RCC 7860 (cell line): ENCODE results near the gene RBMS3.
A peak's percentile ranks its signal among the peaks of the same experiment; 100 is the strongest.

Experiments
- DNase-seq: peaks from one replicate; pipeline ENCODE4 v3.0.0-alpha.2; 2015; ENCODE audit warnings: low spot score
- FAIRE-seq: peaks from 2 replicates; lab custom pipeline; 2012; peaks lifted over from hg19 to GRCh38; lab: Jason Lieb, UNC

Gene RBMS3

DNA sequence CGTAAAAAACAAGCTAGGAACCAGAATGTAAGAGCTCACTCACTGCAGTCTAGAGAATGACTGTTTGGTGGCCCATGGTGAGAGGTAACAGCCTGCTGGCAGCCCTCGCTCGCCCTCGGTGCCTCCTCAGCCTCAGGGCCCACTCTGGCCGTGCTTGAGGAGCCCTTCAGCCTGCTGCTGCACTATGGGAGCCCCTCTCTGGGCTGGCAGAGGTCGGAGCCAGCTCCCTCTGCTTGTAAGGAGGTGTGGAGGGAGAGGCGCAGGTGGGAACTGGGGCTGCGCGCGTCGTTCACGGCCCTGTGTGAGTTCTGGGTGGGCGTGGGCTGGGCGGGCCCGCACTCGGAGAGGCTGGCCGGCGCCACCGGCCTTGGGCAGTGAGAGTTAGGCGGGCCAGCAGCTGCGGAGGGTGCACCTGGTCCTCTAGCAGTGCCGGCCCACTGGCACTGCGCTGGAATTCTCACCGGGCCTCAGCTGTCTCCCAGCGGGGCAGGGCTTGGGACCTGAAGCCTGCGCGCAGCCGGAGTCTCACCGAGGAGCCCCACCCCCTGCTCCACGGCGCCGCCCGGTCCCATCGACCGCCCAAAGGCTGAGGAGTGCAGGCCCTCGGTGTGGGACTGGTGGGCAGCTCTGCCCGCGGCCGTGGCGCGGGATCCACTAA is 420.6 kb downstream of the RBMS3 start:
- DNase-seq (no peak), FAIRE-seq (no peak)

DNA sequence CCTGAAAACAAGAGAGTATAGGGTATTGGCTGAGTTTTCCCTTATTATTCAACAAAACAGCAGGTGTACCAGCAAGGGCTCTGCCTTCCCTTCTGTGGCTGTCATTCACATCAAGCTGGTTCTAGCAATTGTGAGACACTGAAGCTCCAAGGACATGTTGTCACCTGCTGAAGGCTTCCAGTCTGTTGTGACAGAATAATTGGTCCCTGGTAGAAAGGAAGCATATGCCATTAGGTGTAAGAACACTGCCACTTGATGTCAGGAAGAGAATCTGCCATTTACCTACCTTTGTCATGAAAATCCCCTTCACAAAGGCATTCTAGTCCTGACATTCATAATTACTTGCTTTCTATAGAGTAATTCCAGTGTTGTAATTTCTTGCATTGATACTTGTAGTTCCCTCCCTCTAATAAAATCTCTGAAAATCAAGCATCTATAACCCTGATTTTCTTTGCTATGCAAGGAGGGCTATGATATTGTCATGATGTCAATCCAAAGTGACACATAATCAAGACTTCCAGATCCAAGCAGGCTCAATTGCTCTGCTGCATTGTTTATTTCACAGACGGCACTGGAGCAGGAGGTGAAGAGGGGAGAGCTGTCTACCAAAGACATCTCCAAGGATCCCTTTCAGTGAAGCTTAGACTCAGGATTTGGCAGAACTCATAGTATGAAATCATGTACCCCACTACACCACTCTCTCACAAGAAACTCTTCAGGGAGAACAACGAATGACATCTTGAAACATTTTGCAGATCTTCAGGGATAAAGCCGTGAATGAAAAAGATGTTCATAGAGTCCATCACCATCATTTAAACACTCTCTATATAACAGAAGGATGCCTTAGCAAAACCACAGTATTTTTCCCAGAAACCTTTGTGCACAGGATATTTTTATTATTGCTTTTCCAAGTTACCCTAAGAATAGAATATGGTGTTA is 425.3 kb downstream of the RBMS3 start:
- FAIRE-seq (no peak), DNase-seq (no peak)

DNA sequence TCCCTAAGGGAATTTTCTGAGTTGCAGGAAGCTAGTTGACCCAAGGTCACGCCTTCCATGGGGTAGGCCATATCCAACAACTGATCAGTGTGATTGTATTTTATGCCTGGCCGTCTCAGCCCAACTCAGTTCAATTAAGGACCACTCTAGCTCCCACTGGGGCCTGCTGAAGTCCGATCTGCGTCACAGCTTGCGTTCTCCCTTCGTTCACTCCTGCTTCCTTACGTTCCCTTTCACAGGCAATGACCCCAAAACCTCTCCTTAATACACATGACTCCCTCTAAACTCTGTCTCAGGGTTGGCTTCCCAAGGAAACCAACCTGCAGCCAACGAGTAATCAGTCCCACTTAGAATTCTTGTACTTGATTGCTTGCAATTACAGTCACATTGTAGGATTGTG is 428.0 kb downstream of the RBMS3 start:
- FAIRE-seq (no peak), DNase-seq (no peak)

DNA sequence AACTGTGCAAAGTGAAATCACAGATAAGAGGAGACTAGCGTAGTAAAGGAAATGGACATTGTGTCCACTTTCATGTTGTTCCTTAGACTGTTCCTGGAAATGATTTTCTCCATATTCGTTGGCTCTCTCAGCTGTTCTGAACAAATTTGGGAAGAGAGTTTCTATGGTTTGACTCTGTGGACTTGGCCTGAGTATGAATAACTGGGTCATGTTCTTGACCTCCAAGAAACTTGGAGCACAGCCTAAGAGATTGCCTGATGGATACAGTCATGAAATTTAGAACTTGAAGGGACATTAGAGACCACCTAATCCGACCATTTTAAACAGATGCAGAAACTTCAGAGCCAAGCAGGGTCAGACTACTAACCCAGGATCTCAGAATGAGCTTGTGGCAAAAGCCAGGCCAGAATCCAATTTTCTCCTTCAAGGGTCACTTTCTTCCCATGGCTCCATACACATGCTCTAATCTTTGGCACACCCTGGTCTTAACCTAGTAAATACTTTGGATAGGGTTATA is 430.4 kb downstream of the RBMS3 start:
- DNase-seq: no peak
- no peak for FAIRE-seq

DNA sequence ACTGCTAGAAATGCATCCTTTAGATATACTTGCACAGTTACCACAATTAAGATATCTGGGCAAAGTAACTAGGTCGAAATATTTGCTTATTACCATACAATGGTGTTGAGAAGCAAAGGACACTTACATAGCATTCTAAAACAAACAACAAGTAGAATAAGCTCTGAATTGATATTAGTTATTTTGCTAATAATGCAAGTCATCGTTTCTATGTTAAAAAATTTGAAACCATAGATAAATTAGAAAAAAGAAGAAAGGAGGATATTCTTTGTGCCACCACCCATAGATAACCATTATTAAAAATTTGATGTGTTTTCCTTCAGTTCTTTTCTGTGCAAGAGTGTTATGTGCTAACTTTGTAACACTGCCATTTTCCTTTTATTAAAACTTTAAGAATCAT is 435.3 kb downstream of the RBMS3 start:
- DNase-seq (no peak), FAIRE-seq (no peak)

DNA sequence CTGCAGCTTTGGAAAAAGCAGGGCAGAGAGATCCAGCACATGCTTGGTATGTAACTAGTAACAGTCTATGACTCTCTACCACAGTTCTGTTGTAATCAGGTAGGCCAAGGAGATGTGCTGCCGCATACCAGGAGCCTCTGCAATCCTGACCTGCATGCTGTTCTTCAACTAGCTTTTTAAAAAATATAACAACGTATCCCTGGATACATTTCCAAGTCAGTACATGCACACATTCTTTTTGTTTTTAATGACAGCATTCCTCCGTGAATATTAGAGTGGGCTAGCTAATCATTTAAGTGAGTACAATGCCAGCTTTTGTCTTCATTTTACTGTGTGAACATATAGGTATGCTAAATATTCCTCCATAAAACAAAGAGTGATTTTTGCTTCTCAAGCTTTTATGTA is 437.8 kb downstream of the RBMS3 start:
- DNase-seq: no peak

DNA sequence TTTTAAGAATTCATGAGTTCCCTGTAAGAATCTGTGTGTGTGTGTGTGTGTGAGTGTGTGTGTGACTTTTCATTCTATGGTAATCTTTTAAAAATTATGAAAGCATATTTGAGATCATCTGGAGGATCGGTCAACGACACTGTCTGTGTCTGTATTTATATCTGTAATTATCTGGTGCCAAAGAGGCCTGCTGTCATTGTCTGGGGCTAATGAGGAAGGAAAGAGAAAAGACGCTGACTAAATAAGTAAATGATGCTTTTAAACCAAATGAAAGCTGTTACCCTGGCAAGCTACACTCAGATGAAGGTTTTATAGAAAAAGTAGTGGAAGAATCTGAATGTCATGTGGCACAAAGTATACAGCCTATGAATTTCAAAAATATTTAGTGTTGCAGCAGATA is 439.8 kb downstream of the RBMS3 start:
- FAIRE-seq (no peak), DNase-seq (no peak)

More for the DNA sequence above, 437.8 kb downstream of the RBMS3 start:
- no peak for FAIRE-seq

DNA sequence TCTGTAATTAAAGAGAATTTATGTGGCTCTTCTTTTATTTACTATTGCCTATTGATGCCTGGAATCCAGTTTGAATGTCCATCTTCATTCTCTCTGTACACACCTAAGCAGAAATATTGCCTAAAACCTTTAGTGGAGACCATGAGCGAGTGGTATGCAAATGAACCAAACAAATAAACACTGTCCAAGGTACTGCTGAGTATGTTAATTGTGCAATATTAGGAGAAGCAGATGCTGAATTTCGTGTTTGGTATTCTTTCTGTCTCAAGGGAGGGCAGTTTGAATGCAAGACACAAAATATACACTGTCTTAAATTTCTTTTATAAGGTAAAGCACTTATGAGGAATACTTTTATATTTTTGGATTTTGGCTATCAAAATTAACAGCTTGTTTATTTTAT is 440.9 kb downstream of the RBMS3 start:
- no peak for FAIRE-seq
- no peak for DNase-seq

DNA sequence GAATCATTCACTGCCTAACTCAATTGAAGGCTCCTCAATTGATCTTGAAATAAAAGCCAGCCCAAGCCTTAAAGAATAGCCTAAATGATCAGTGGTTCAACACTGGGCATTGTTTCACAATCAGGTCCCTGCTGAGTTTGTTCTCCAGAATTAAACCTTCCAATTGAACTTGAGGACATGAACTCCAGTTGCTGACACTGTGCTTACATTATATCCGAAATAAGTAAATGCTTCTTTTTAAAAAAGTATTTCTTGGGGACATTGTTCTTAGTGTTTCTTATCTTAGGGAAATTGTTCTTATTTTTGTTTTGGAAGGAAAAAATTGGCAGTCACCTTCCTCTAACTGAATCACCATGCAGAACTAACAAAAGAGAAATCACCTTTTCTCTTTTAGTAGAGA is 450.2 kb downstream of the RBMS3 start:
- DNase-seq (no peak), FAIRE-seq (no peak)

DNA sequence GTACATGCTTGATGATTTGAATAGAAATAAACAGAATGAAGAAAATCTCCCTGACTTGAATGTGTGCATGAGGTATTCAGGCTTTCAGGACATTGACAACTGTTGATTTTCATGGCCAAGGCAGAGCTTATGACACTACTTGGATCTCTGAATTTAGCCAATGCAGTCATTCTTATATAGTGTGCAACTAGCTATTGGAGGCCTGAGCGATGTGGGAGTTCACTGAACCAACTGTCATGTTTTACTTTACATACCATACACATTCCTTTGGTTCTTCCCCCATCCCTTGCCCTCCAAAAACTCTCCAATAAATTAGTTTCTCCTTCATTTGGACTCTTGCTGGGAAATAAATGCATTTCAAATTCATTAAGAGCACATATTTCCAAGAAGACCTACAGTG is 460.4 kb downstream of the RBMS3 start:
- no peak for FAIRE-seq
- DNase-seq: no peak

DNA sequence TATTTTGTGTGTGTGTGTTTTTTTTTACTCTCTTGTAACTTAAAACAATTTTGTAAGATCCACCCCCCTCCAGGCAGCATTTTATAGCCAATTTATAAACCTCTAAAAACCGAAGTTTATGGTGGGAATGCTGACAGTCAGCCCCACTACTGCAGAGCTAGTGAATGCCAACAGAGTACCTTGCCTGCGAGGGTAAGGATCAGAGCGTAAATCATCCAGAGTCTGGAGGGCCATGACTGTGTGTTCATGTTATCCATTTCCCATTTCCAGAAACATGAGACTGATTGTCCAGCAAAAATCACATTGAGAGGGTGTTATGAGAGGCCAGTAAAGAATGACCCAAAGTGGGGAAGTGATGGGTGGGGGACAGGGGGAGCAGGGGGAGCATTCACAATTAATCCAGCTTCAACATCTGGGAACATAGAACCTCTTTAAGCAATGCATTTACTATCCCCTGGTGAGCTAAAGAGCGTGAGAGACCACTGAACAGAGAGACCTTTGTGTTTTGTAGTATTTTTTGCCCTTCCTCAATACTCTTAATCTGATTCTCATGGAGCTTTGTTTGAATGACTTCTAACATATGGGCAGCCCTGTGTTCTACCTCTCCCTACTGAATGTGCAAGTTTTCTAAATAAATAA is 464.5 kb downstream of the RBMS3 start:
- no peak for FAIRE-seq
- DNase-seq: no peak

DNA sequence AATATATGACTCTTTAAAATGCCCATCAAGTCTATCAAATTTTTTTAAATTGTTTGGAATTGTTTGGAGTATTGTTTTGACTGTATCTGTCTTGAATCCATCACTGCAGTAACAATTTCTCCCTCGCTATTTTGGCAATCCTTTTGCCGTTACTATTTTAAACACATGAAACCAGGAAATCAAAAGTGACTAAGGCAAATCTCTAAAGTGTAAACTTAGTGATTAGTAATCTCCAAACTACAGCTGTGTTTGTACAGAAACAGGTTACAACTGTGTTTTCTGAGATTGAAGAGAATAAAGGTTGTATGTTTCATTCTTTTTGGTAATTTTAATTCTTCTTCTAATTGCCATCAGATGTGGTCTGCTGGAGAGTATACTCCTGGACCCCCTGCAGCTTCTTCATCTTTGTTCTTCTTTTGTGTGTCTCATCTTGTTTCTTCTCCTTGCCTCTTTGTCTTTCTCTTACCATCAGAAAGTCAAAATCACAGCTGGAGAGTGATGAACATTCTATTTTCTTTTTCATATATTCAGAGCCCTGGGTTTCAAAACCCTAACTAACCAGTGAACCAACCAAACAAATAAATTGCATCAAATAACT is 465.4 kb downstream of the RBMS3 start:
- DNase-seq: no peak
- FAIRE-seq: no peak

DNA sequence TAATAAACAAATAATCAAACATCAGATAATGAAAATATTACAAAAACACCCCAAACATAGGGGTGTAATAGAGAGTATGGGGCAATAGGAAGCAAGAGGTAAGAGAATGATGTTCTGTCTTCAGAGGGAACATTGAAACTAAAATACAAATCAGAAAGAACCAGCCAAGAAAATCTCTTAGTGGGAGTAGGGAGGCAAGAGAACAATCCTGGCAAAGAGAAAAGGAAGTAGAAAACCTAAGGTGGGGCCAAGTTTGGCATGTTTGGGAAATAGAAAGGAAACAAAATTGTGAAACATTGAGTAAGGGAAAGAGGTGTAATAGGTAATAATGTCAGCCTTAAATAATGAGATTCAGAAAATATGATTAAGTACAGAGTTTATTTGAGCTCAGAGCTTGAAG is 467.1 kb downstream of the RBMS3 start:
- DNase-seq (no peak), FAIRE-seq (no peak)

DNA sequence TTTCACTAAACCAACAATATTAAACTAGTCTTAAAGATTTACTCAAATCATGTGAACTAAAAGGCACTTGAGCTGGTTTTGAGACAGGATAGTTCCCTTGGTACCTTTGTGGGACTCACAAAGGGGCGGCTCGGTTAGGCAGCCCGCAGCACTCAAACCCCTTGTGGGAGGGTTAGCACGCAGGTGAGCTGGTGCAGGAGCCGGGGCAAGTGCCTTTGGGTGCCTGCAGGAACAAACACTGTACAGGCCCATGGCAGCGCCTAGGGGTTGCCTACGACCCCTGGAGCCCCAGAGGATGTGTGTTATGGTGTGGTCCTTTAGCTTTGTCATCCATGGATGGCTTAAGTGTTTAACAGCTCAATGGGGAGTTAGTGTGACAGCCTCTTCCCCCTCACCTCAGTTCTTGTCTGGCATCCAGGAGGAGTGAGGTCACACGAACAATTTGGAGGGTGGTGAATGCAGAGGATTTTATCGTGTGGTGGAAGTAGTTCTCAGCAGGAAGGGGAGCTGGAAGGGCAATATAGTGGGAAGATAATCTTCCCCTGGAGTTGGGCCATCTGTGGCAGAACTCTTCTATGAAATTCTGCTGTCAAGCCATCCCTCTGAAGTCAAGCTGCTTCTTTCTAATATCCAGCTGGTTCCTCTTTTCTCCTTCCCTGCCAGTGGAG is 470.9 kb downstream of the RBMS3 start:
- DNase-seq (no peak), FAIRE-seq (no peak)

DNA sequence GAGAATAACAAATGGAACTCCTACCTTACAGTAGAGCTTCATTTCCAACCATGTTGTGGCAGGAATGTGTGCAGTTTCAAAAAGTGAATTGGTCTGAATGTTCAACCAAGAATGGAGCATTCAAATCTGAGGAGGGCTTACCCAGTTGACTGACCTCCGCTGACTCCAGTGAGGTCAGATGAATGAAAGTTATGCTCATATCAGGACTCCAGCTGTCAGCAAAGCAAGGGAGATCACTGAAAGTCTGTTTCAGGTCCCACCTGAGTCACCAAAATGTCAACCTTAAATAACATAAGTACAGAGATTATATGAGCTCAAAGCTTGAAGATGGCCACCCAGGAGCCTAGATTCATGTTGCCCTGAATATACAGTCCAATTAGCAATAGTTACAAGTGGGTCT is 473.5 kb downstream of the RBMS3 start:
- FAIRE-seq: no peak
- no peak for DNase-seq

DNA sequence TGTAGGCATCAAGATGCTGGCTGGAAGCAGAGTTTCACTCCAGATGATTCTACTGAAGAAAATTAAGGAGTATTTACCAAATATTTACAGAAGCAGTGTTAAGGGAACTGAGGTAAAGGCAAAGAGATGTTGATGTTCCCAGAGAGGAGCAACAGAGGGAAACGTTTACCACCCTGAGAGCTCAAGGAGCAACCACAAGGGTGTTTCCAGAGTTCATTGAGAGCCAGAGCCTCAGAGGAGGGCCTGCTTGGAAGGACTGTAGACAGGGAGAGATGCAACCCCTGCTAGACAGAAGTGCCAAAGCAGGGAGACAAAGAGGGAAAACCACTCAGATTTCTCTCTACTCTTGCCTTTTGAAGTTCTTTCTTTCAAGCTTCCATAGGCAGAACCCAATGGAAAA is 474.5 kb downstream of the RBMS3 start:
- DNase-seq: no peak
- no peak for FAIRE-seq

DNA sequence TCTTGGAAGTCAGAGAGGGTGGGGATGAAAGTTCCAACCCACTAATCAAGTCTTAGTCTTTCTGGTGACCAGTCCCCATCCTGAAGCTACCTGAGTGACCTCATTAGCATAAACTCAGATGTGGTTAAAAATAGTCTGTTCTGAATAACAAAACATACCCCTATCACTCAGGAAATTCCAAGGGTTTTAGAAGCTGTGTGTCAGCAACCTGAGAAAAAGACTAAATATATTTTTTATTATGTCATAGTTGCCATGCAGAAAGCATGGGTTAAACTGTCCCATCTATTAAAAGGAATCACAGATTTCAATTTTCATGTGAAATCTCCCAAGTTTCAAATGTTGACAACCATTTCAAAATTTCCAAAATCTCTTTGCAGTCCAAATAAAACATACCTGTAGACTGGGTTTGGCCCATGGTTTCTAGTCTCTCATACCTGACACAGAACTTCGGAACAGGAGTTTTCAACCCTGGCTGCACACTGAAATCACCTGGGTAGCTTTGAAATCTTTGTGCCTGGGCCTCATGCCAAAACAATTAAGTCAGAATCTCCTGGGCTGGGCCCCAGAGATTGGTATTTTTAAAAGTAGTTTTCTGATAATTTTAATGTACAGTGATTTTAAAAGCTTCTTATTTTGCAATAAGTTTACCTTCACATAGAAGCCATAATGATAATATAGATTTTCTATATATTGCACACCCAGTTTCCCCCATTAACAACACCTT is 476.3 kb downstream of the RBMS3 start:
- DNase-seq (peak; percentile 60), FAIRE-seq (no peak)

DNA sequence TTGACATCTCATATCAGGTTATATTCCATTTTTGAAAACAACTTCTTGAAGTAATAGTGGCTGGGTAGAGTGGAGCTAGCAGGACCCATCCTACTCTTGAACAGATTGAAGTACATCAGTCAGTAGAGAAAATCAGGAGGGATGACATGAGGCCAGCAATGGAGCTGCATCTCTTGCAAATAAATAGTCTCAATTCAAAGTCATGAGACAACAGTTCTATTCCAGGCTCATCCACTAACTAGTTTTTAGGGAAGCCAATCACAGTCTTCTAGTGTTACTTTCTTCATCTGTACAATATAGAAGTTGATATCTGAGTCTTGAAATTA is 477.2 kb downstream of the RBMS3 start:
- DNase-seq (no peak), FAIRE-seq (no peak)

DNA sequence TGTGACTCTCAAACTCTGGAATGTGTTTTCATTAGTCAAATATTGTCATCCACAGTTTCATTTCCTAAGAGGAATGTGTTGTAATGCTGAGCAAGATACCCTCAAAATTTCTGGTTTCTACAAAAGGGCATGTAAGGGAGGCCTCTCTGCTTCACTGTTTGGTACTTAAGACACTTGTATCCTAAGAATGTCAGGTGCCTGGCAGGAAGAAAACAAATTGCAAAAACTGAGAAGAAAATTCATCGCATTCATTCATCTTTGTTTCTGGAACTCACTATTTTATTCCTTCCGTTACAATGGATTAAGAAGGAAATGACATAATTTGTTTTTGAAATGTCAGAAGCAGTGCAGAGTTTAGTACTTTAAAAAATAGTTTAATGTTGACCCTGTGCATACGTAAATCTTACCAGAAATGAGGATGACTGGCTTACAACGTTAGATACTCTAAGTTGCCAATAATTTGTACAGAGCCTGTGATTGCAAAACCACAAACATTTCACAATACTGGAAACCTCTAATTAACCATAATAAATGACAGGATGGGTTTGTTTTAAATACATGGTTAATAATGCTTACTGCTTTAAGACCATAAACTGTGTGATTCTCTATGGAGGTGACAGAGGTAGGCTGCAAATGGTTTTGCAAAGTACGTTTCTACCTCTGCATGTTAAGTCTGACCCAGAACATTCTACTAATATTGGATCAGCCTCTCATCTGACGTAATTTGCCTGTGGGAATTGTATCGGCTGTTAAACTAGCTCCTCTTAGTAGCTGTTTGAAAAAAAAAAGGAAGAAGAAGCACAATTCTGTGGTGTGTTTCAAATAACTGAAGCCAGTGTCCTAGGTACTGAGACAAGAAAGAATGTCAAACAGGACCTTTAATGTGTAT is 477.8 kb downstream of the RBMS3 start:
- peak; percentile 57 for DNase-seq
- peak; percentile 12 for FAIRE-seq
